Panc1 (cell line): ENCODE data around the gene DCUN1D4. TPM values are rescaled to one million over a fixed set of nuclear protein-coding genes. Genes with fewer than 3 reads are reported as not detected.

ENCODE experiments used
- ATAC-seq: fragments of 200-7000 bp; cut with Tn5 transposase; 2 replicates; pipeline ENCODE4 v1.9.1; 2020; ENCODE audit warnings: mild to moderate bottlenecking, moderate library complexity
- BruUV-seq: library from RNA; stranded (reverse); fragments of 400-500 nt; replicated peaks from 2 replicates; lab custom pipeline; 2021; lab: Mats Ljungman, UMichigan
- CTCF ChIA-PET: fragments of 300-600 bp; sonication (Branson Sonifier 250); formaldehyde crosslinking; loops from one replicate; lab custom pipeline; 2022; ENCODE audit warnings: antibody characterized with exemption; lab: Charles Lee
- POLR2A ChIA-PET: fragments of 300-600 bp; sonication (Branson Sonifier 250); formaldehyde crosslinking; loops from one replicate; lab custom pipeline; 2022; ENCODE audit warnings: antibody characterized with exemption; lab: Charles Lee
- DNase-seq: peaks from one replicate; pipeline ENCODE4 v3.0.0-alpha.2; 2010; ENCODE audit warnings: low read depth, low spot score
- H3K27ac ChIP-seq: 2 replicates; pipeline ENCODE4 v1.5.1; 2011; ENCODE audit warnings: mild to moderate bottlenecking, low read length, inconsistent platforms
- H3K27me3 ChIP-seq: fragments of 200-500 bp; sonication (Bioruptor generic); 2 replicates; pipeline ENCODE4 v1.6.0; 2014; ENCODE audit warnings: low read length, inconsistent platforms; ENCODE audit not compliant: control insufficient read depth, insufficient read depth
- H3K36me3 ChIP-seq: fragments of 200-500 bp; sonication (Bioruptor generic); 2 replicates; pipeline ENCODE4 v1.5.1; 2014; ENCODE audit warnings: inconsistent platforms, mild to moderate bottlenecking, low read length, moderate library complexity; ENCODE audit not compliant: control insufficient read depth, insufficient read depth
- H3K4me1 ChIP-seq: 2 replicates; pipeline ENCODE4 v1.5.1; 2011; ENCODE audit warnings: inconsistent platforms, mild to moderate bottlenecking, low read length, moderate library complexity; ENCODE audit not compliant: control insufficient read depth, insufficient read depth
- H3K4me3 ChIP-seq, 2 experiments: 2 replicates each; pipeline ENCODE4 v1.5.1; 2011 to 2012; ENCODE audit warnings: low read depth in 2 of 2, low read length in 2 of 2, mild to moderate bottlenecking in 2 of 2, inconsistent platforms in 1 of 2, moderate library complexity in 1 of 2
- H3K9me3 ChIP-seq: fragments of 200-500 bp; sonication (Bioruptor generic); 2 replicates; pipeline ENCODE4 v1.5.1; 2014; ENCODE audit warnings: low read depth, mild to moderate bottlenecking, inconsistent platforms, low read length, moderate library complexity; ENCODE audit not compliant: control insufficient read depth, insufficient read depth
- CTCF ChIP-seq: fragments of 450-650 bp; IDR thresholded peaks from 2 replicates; pipeline ENCODE4 v1.5.1; 2017; ENCODE audit warnings: mild to moderate bottlenecking
- POLR2AphosphoS5 ChIP-seq: IDR thresholded peaks from 2 replicates; pipeline ENCODE4 v1.6.1; 2012; ENCODE audit warnings: mild to moderate bottlenecking, low read depth, low read length, moderate library complexity
- REST ChIP-seq, 2 experiments: IDR thresholded peaks; 2 replicates each; pipeline ENCODE4 v1.6.1; 2011 to 2012; ENCODE audit warnings: low read depth in 2 of 2, control low read depth in 1 of 2, low read length in 1 of 2, mild to moderate bottlenecking in 1 of 2, moderate library complexity in 1 of 2; ENCODE audit not compliant: insufficient read depth in 1 of 2
- SIN3A ChIP-seq: IDR thresholded peaks from 2 replicates; pipeline ENCODE4 v1.6.1; 2012; ENCODE audit warnings: low read depth, mild to moderate bottlenecking, low read length, moderate library complexity, borderline replicate concordance; ENCODE audit not compliant: insufficient read depth
- TCF7L2 ChIP-seq: IDR thresholded peaks from 2 replicates; pipeline ENCODE4 v1.6.1; 2011; ENCODE audit warnings: mild to moderate bottlenecking, low read depth, low read length, inconsistent platforms
- in situ Hi-C: cut with HindIII; loops from 2 replicates; pipeline ENCODE4 v1.10.0; 2016; ENCODE audit warnings: low sequenced_read_pairs, low pct_unique_long_range_greater_than_20kb
- intact Hi-C: fragments of 100-400 bp; cut with micrococcal nuclease; formaldehyde crosslinking; loops from one replicate; pipeline ENCODE4 v1.10.0; 2022; ENCODE audit not compliant: unreplicated experiment
- total RNA-seq: library from RNA; stranded (reverse); gene quantifications from one replicate; pipeline ENCODE4 v1.2.1, GENCODE V29; 2021; ENCODE audit not compliant: unreplicated experiment

Gene DCUN1D4
- total RNA-seq, 1 experiment from 2014 or later, result 64.6 TPM

GRCh38 chr4:51909236-51909703 is 66.3 kb downstream of the DCUN1D4 start:
- ATAC-seq (no peak), DNase-seq (no peak)
- Histone ChIP-seq H3K4me1 (no peaks in the 10 kb centered on the region), H3K27ac (no peak overlapping the region), H3K36me3 (peaks cover 16% of the 10 kb centered on the region; the same call in 1 of the 2 replicates), H3K9me3 (no peaks in the 10 kb centered on the region), H3K27me3 (no peaks in the 10 kb centered on the region), H3K4me3 (no peak overlapping the region)
- TF ChIP-seq CTCF, result no peak
- no peak for TF ChIP-seq TCF7L2
- TF ChIP-seq REST (IDR thresholded peaks at IDR 0.05; ENCODE audit: insufficient read depth in 1 of 2, low read depth in 2 of 2, low read length in 1 of 2), result no peak
- TF ChIP-seq POLR2AphosphoS5, result no peak
- TF ChIP-seq SIN3A, result no peak
- ChIA-PET CTCF (no interaction called here), POLR2A (no interaction called here)
- intact Hi-C loops (no loop called here), in situ Hi-C loops (no loop called here)
- no TSS peak for BruUV-seq

GRCh38 chr4:51918251-51918650 is 75.3 kb downstream of the DCUN1D4 start:
- no peak for TF ChIP-seq POLR2AphosphoS5
- no peak for TF ChIP-seq CTCF
- no peak for TF ChIP-seq REST (IDR thresholded peaks at IDR 0.05; ENCODE audit: insufficient read depth in 1 of 2, low read depth in 2 of 2, low read length in 1 of 2)
- no peak for TF ChIP-seq SIN3A
- no peak for TF ChIP-seq TCF7L2
- Histone ChIP-seq H3K4me1 (no peaks in the 10 kb centered on the region), H3K36me3 (peaks cover 6% of the 10 kb centered on the region; the same call in 1 of the 2 replicates), H3K4me3 (no peak overlapping the region), H3K27ac (no peak overlapping the region), H3K9me3 (no peaks in the 10 kb centered on the region), H3K27me3 (no peaks in the 10 kb centered on the region)
- no TSS peak for BruUV-seq
- in situ Hi-C loops (no loop called here), intact Hi-C loops (no loop called here)
- CTCF ChIA-PET, result no interaction called here
- no peak for ATAC-seq
- no peak for DNase-seq
- POLR2A ChIA-PET, result no interaction called here
